Lung (tissue), 12 donors: ENCODE measurements around the gene TMEM242. TPM values are rescaled to one million over a fixed set of nuclear protein-coding genes. Genes with fewer than 3 reads are reported as not detected.

ENCODE experiments used
- ATAC-seq: fragments of 200-7000 bp; cut with Tn5 transposase; one replicate; pipeline ENCODE4 v1.9.1; 2020; ENCODE audit warnings: moderate number of reproducible peaks; ENCODE audit not compliant: insufficient read depth, low FRiP score
- DNase-seq, 3 donors: peaks; one replicate each; pipeline ENCODE4 v3.0.0-alpha.2; 2013 to 2017
- H3K27ac ChIP-seq, 2 donors: one replicate each; pipeline ENCODE4 v1.5.1; 2013; ENCODE audit warnings: mild to moderate bottlenecking in 2 of 2, moderate library complexity in 2 of 2, control low read depth in 1 of 2, inconsistent platforms in 1 of 2, low read depth in 1 of 2, low read length in 1 of 2
- H3K27me3 ChIP-seq, 3 donors: one replicate each; pipeline ENCODE4 v1.5.1; 2013; ENCODE audit warnings: low read length in 2 of 3; ENCODE audit not compliant: control insufficient read depth in 3 of 3, insufficient read depth in 3 of 3
- H3K36me3 ChIP-seq, 4 donors: one replicate each; pipeline ENCODE4 v1.5.1; 2013; ENCODE audit warnings: low read length in 4 of 4, mild to moderate bottlenecking in 1 of 4, moderate library complexity in 1 of 4; ENCODE audit not compliant: control insufficient read depth in 4 of 4, insufficient read depth in 4 of 4
- H3K4me1 ChIP-seq, 5 donors: one replicate each; pipeline ENCODE4 v1.5.1; 2013; ENCODE audit warnings: low read length in 5 of 5, mild to moderate bottlenecking in 2 of 5, moderate library complexity in 1 of 5; ENCODE audit not compliant: control insufficient read depth in 5 of 5, insufficient read depth in 5 of 5
- H3K4me3 ChIP-seq: one replicate; pipeline ENCODE4 v1.5.1; 2013; ENCODE audit warnings: mild to moderate bottlenecking, control low read depth, moderate library complexity
- H3K9ac ChIP-seq, 2 donors: one replicate each; pipeline ENCODE4 v1.5.1; 2013; ENCODE audit warnings: low read length in 2 of 2, control low read depth in 1 of 2; ENCODE audit not compliant: insufficient read depth in 1 of 2
- H3K9me3 ChIP-seq, 4 donors: one replicate each; pipeline ENCODE4 v1.5.1; 2013; ENCODE audit warnings: low read length in 3 of 4, mild to moderate bottlenecking in 1 of 4, moderate library complexity in 1 of 4; ENCODE audit not compliant: control insufficient read depth in 4 of 4, insufficient read depth in 3 of 4
- WGBS, 2 donors: extraction: QIAGEN DNeasy Blood & Tissue Kit; methylation state at CpG; one replicate each; pipeline ENCODE4 v1.1.7; 2013; 5-methylcytosine and 5-hydroxymethylcytosine counted together
- polyA plus RNA-seq, 2 donors: library from polyadenylated mRNA; stranded (reverse); fragments of 200-250 nt; gene quantifications; one replicate each; pipeline ENCODE4 v1.2.1, GENCODE V29; 2013
- total RNA-seq, 2 donors: library from RNA; depleted of rRNA in 1 of 2; stranded (reverse); fragments of >200 nt in 1 of 2; gene quantifications; one replicate each; pipeline ENCODE4 v1.2.1, GENCODE V29; 2014 to 2021
- TF ChIP-seq, protein P1 (sequence below): IDR thresholded peaks from 2 replicates; pipeline ENCODE4 v1.5.1; 2012; ENCODE audit warnings: mild to moderate bottlenecking; ENCODE audit errors: control extremely low read depth, extremely low read depth
- donor health status: control.
- donor health status: control.
- donor health status: Bipolar disorder and iron deficiency.
- donor health status: healthy.
- donor health status: DM: yes; HTN: yes; CAD: no.

TMEM242 gene
- total and polyA plus RNA-seq, 4 donors: 4.4 to 11.5 (median 8.3) TPM

- TF ChIP-seq, protein P1, sequence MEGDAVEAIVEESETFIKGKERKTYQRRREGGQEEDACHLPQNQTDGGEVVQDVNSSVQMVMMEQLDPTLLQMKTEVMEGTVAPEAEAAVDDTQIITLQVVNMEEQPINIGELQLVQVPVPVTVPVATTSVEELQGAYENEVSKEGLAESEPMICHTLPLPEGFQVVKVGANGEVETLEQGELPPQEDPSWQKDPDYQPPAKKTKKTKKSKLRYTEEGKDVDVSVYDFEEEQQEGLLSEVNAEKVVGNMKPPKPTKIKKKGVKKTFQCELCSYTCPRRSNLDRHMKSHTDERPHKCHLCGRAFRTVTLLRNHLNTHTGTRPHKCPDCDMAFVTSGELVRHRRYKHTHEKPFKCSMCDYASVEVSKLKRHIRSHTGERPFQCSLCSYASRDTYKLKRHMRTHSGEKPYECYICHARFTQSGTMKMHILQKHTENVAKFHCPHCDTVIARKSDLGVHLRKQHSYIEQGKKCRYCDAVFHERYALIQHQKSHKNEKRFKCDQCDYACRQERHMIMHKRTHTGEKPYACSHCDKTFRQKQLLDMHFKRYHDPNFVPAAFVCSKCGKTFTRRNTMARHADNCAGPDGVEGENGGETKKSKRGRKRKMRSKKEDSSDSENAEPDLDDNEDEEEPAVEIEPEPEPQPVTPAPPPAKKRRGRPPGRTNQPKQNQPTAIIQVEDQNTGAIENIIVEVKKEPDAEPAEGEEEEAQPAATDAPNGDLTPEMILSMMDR: no peak
- WGBS, 2 donors: 96 to 98% methylated on average over 9 of the region's 9 CpGs
- H3K27me3 ChIP-seq: no peaks in the 10 kb centered on the region
- H3K27ac ChIP-seq: no peak overlapping the region
- DNase-seq (no peak), ATAC-seq (no peak)
- peaks cover 0 to 2% (median 0%) of the 10 kb centered on the region in 4 donors for H3K9me3 ChIP-seq
- H3K4me3 ChIP-seq: no peak overlapping the region
- H3K36me3 ChIP-seq: no peaks in the 10 kb centered on the region
- peaks cover 0 to 11% (median 0%) of the 10 kb centered on the region in 5 donors for H3K4me1 ChIP-seq
- H3K9ac ChIP-seq: no peak overlapping the region
These were observed 45.1 kb downstream of the TMEM242 start for GRCh38 chr6:157278171-157278570.

- WGBS, 2 donors: 90 to 91% methylated on average over 9 of the region's 9 CpGs
- Histone ChIP-seq H3K27me3 (no peaks in the 10 kb centered on the region), H3K27ac (no peak overlapping the region), H3K36me3 (no peaks in the 10 kb centered on the region), H3K4me1 (peaks cover 0 to 11% (median 0%) of the 10 kb centered on the region in 5 donors), H3K4me3 (no peak overlapping the region), H3K9ac (no peak overlapping the region), H3K9me3 (no peaks in the 10 kb centered on the region)
- ATAC-seq: no peak
- TF ChIP-seq, protein P1: no peak
- DNase-seq: no peak
These were observed 46.6 kb downstream of the TMEM242 start for GRCh38 chr6:157276731-157277130.

- H3K36me3 ChIP-seq: no peaks in the 10 kb centered on the region
- H3K9ac ChIP-seq: no peak overlapping the region
- no peaks in the 10 kb centered on the region for H3K27me3 ChIP-seq
- DNase-seq (no peak), ATAC-seq (no peak)
- WGBS, 2 donors: 92% methylated on average over 3 of the region's 3 CpGs
- TF ChIP-seq, protein P1: no peak
- H3K9me3 ChIP-seq: no peaks in the 10 kb centered on the region
- no peak overlapping the region for H3K27ac ChIP-seq
- H3K4me3 ChIP-seq: no peak overlapping the region
- H3K4me1 ChIP-seq: peaks cover 0 to 11% (median 0%) of the 10 kb centered on the region in 5 donors
These were observed 47.2 kb downstream of the TMEM242 start for GRCh38 chr6:157276134-157276532.
